Body of pancreas (tissue), 4 donors: ENCODE data around the gene ACADM. TPM values are rescaled to one million over a fixed set of nuclear protein-coding genes. Genes with fewer than 3 reads are reported as not detected.

ENCODE experiments used
- ATAC-seq: fragments of 150-250 bp; one replicate; pipeline ENCODE4 v1.9.1; 2016
- DNase-seq, 4 donors: peaks; one replicate each; pipeline ENCODE4 v3.0.0-alpha.2; 2019
- H3K27ac ChIP-seq, 4 donors: fragments of 200-600 bp; sonication (generic); 1 replicate in 3 of 4; 2 replicates in 1 of 4; pipeline versions ENCODE4 v1.5.1 to v1.6.1; 2016 to 2019; ENCODE audit warnings: mild to moderate bottlenecking in 1 of 4, mixed read lengths in 1 of 4, moderate library complexity in 1 of 4
- H3K27me3 ChIP-seq, 2 donors: fragments of 200-600 bp; sonication (generic); one replicate each; pipeline ENCODE4 v1.6.0; 2016; ENCODE audit warnings: mild to moderate bottlenecking in 1 of 2
- H3K36me3 ChIP-seq, 2 donors: fragments of 200-600 bp; sonication (generic); replicated peaks in 1 of 2; 2 replicates each; pipeline ENCODE4 v1.5.1; 2016; ENCODE audit warnings: low read depth in 2 of 2; ENCODE audit not compliant: insufficient read depth in 1 of 2
- H3K4me1 ChIP-seq: fragments of 200-600 bp; sonication (generic); one replicate; pipeline ENCODE4 v1.6.0; 2016
- H3K4me3 ChIP-seq, 2 donors: fragments of 200-600 bp; sonication (generic); 1 replicate in 1 of 2; 2 replicates in 1 of 2; pipeline ENCODE4 v1.5.1; 2016 to 2019
- H3K9me3 ChIP-seq, 3 donors: fragments of 200-600 bp; sonication (generic); 1 replicate in 2 of 3; 2 replicates in 1 of 3; pipeline ENCODE4 v1.5.1; 2016
- POLR2A ChIP-seq, 3 donors: fragments of 450-650 bp; IDR thresholded peaks; one replicate each; pipeline ENCODE4 v1.6.1; 2016; ENCODE audit warnings: antibody characterized with exemption in 3 of 3, mild to moderate bottlenecking in 2 of 3
- WGBS, 2 donors: methylation state at CpG; one replicate each; pipeline ENCODE4 v1.1.5; 2017; 5-methylcytosine and 5-hydroxymethylcytosine counted together
- intact Hi-C: fragments of 100-400 bp; cut with DNase I; formaldehyde crosslinking; loops from one replicate; pipeline ENCODE4 v1.15.1; 2023
- total RNA-seq, 2 donors: library from RNA; depleted of rRNA; stranded (reverse); fragments of >200 nt; gene quantifications; one replicate each; pipeline ENCODE4 v1.1.0, GENCODE V29; 2016
- TF ChIP-seq, protein P1 (sequence below), 7 experiments: fragments of 450-650 bp in 4 of 7; fragments of 200-600 bp in 3 of 7; sonication (generic) in 3 of 7; IDR thresholded peaks; one replicate each; pipeline ENCODE4 v1.5.1; 2016 to 2019; ENCODE audit warnings: antibody characterized with exemption in 7 of 7

Gene ACADM
- total RNA-seq, 2 donors from 2014 or later, result 38.1 to 38.2 TPM

- DNase-seq (no peak), ATAC-seq (no peak)
- H3K9me3 ChIP-seq, result no peaks in the 10 kb centered on the region
- intact Hi-C loops, result no loop called here
- TF ChIP-seq, protein P1, sequence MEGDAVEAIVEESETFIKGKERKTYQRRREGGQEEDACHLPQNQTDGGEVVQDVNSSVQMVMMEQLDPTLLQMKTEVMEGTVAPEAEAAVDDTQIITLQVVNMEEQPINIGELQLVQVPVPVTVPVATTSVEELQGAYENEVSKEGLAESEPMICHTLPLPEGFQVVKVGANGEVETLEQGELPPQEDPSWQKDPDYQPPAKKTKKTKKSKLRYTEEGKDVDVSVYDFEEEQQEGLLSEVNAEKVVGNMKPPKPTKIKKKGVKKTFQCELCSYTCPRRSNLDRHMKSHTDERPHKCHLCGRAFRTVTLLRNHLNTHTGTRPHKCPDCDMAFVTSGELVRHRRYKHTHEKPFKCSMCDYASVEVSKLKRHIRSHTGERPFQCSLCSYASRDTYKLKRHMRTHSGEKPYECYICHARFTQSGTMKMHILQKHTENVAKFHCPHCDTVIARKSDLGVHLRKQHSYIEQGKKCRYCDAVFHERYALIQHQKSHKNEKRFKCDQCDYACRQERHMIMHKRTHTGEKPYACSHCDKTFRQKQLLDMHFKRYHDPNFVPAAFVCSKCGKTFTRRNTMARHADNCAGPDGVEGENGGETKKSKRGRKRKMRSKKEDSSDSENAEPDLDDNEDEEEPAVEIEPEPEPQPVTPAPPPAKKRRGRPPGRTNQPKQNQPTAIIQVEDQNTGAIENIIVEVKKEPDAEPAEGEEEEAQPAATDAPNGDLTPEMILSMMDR (IDR thresholded peaks at IDR 0.05), result no peak
- TF ChIP-seq POLR2A (IDR thresholded peaks at IDR 0.05), result no peak
- no peak overlapping the region for H3K27ac ChIP-seq
- no peaks in the 10 kb centered on the region for H3K36me3 ChIP-seq
- peaks cover 27% of the 10 kb centered on the region for H3K4me1 ChIP-seq
- no peak overlapping the region for H3K4me3 ChIP-seq
- no peaks in the 10 kb centered on the region for H3K27me3 ChIP-seq
- 92 to 96% methylated on average over 9 of the region's 9 CpGs for WGBS, 2 donors
Measured at GRCh38 chr1:75722966-75723365, 1.5 kb upstream of the ACADM start.

DNA sequence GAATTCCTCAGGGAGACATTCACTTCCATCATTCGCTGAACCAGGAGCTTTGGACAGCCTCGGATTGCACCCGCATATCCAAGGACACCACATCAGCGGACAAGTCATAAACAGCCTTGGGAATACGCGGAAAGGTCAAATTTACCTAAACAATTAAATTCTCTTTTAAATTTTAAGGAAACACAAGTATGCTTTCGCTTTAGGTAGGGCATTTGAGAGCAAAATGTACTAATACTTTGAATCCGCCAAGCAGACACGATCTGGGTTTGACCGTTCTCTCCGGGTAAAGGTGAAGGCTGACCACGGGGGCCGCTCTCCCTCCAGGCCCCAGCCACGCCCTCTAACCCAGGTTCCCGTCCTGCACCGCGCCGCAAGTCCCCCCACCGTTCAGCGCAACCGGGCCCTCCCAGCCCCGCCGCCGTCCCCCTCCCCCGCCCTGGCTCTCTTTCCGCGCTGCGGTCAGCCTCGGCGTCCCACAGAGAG lies 479 bp upstream of the ACADM start:
- no peaks in the 10 kb centered on the region for H3K36me3 ChIP-seq
- intact Hi-C loops, result no loop called here
- DNase-seq (peak; percentile 79 to 84 (median 83)), ATAC-seq (peak; percentile 88)
- peak overlapping the region; percentile 86 to 95 (median 91) for H3K27ac ChIP-seq
- H3K4me1 ChIP-seq, result peaks cover 35% of the 10 kb centered on the region
- H3K27me3 ChIP-seq, result no peaks in the 10 kb centered on the region
- no peaks in the 10 kb centered on the region for H3K9me3 ChIP-seq
- H3K4me3 ChIP-seq, result peak overlapping the region; percentile 18 to 91
- 0 to 2% methylated on average over 19 to 30 of the region's 30 CpGs for WGBS, 2 donors
- TF ChIP-seq, protein P1 (IDR thresholded peaks at IDR 0.05), result no peak
- no peak for TF ChIP-seq POLR2A (IDR thresholded peaks at IDR 0.05)

DNA sequence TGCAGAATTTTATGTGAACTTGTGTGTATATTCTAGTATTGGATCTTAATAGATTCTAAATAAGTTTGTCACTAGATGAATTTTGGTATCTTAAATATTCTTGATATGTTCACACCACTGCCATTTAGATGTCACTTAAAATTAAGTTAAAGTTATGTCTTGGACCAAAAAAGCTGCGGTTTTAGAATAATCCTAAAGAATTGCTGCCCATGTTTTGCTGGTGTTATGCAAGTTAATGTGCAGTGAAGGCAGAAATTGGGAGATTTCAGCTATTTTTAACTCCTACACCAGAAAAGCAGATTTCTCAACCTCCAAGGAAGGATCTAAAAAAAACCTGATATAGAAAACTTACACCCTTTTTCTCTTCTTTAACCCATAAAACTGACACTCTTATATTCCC lies 757 bp downstream of the ACADM start:
- 0% methylated on average over 1 of the region's 1 CpG for WGBS, 2 donors
- H3K27ac ChIP-seq, result peak overlapping the region; percentile 12 to 95 (median 90)
- no peak for TF ChIP-seq POLR2A (IDR thresholded peaks at IDR 0.05)
- TF ChIP-seq, protein P1 (IDR thresholded peaks at IDR 0.05), result no peak

DNA sequence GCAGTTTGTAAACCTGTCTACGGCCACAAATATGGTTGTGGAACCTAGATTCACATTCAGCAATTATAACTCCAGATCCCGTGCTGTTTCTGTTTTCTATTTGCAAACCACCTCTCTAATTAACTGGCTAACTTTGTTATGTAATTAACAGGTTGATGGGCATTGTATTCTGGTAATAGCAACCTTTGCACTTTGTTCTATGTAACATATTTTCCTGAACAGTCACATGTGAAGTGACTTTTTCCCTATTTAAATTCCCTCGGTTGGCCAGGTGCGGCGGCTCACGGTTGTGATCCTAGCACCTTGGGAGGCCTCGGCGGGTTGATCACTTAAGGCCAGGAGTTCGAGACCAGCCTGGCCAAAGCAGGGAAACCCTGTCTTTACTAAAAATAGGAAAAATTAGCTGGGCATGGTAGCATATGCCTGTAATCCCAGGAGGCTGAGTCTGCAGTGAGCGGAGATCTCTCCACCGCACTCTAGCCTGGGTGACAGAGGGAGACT lies 1.4 kb downstream of the ACADM start:
- no peaks in the 10 kb centered on the region for H3K9me3 ChIP-seq
- TF ChIP-seq, protein P1 (IDR thresholded peaks at IDR 0.05), result peak in 1 of 7 experiments; percentile 4
- TF ChIP-seq POLR2A (IDR thresholded peaks at IDR 0.05), result no peak
- no peaks in the 10 kb centered on the region for H3K36me3 ChIP-seq
- peak overlapping the region; percentile 12 to 95 (median 90) for H3K27ac ChIP-seq
- intact Hi-C loops, result no loop called here
- ATAC-seq (peak; percentile 36), DNase-seq (peak; percentile 63 to 77 (median 68))
- peak overlapping the region in 1 of 2 donors; percentile 91 for H3K4me3 ChIP-seq
- WGBS, 2 donors, result 18 to 25% methylated on average over 11 of the region's 11 CpGs
- no peaks in the 10 kb centered on the region for H3K27me3 ChIP-seq
- peaks cover 35% of the 10 kb centered on the region for H3K4me1 ChIP-seq

More for the DNA sequence above, 757 bp downstream of the ACADM start:
- no peaks in the 10 kb centered on the region for H3K9me3 ChIP-seq
- peaks cover 35% of the 10 kb centered on the region for H3K4me1 ChIP-seq
- H3K4me3 ChIP-seq, result peak overlapping the region; percentile 18 to 91
- ATAC-seq, result no peak
- DNase-seq, result no peak
- H3K27me3 ChIP-seq, result no peaks in the 10 kb centered on the region
- intact Hi-C loops, result no loop called here
- no peaks in the 10 kb centered on the region for H3K36me3 ChIP-seq

DNA sequence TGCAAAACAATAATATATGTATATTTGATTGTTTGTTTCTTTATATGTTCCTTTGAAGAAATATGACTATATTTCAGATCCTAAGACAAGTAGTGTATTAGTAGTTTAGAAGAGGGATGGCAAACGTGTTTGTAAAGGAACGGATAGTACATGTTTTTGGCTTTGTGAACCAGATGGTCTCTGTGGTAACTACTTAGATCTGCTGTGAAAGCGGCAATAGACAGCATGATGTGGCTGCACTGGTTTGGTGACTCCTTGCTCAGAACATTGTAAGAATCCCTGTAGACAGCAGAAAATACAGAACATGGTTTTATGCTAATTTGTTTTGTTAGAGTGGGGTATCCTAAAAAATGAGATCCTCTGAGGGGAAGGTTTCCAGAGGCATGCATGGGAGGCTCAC lies 3.1 kb downstream of the ACADM start:
- Histone ChIP-seq H3K4me3 (no peak overlapping the region), H3K27ac (no peak overlapping the region), H3K36me3 (no peaks in the 10 kb centered on the region), H3K27me3 (no peaks in the 10 kb centered on the region), H3K9me3 (no peaks in the 10 kb centered on the region), H3K4me1 (peaks cover 35% of the 10 kb centered on the region)
- TF ChIP-seq, protein P1 (IDR thresholded peaks at IDR 0.05), result no peak
- no peak for TF ChIP-seq POLR2A (IDR thresholded peaks at IDR 0.05)
- intact Hi-C loops, result no loop called here
- no peak for DNase-seq
- no peak for ATAC-seq
- 64 to 72% methylated on average over 3 of the region's 3 CpGs for WGBS, 2 donors
